Temporal lobe (tissue), 2 donors: Measurements from ENCODE around the gene ATMIN. TPM values are rescaled to one million over a fixed set of nuclear protein-coding genes. Genes with fewer than 3 reads are reported as not detected.

Experiments used
- small RNA-seq: library from RNA; depleted of rRNA; stranded (forward); fragments of <200 nt; gene quantifications from one replicate; pipeline ENCODE3, GENCODE V24; 2014; ENCODE audit warnings: low replicate concordance
- total RNA-seq: library from RNA; depleted of rRNA; stranded (reverse); fragments of >200 nt; gene quantifications from one replicate; pipeline ENCODE4 v1.2.3, GENCODE V29; 2014

ATMIN gene
- total RNA-seq, 1 donor from 2014 or later, result 54.1 TPM

Small RNA genes within 50 kb of the gene (small RNA-seq; reads per million reads assigned to genes)
- gene AC092718.3, result not detected

Other genes starting within 250 kb of the ATMIN start
- 7.6 TPM for gene CDYL2, start 231.2 kb upstream of the ATMIN start, total RNA-seq
- 36.1 TPM for gene CMC2, start 29.0 kb upstream of the ATMIN start, total RNA-seq
- gene CENPN, start 28.6 kb upstream of the ATMIN start, total RNA-seq, result 5.4 TPM
- gene C16orf46, start 41.4 kb downstream of the ATMIN start, total RNA-seq, result 3.7 TPM
- 25.8 TPM for gene GCSH, start 60.6 kb downstream of the ATMIN start, total RNA-seq
- not detected for gene BCO1, start 202.8 kb downstream of the ATMIN start, total RNA-seq